ENCODE data around the gene KRTAP22-1. TPM values are rescaled to one million over a fixed set of nuclear protein-coding genes. Genes with fewer than 3 reads are reported as not detected.

Gene KRTAP22-1
- total and polyA plus RNA-seq, 2 of the 8 experiments (the other 6 are each of a cell fraction or from before 2014, with no cell fraction given), result not detected

- no peak for TF ChIP-seq CTBP2 (IDR thresholded peaks at IDR 0.05; ENCODE audit: borderline replicate concordance, insufficient read depth, insufficient read length, low read length)
- TF ChIP-seq JUN (IDR thresholded peaks at IDR 0.05; ENCODE audit: low read depth, low read length), result no peak
- no peak for TF ChIP-seq CHD7 (IDR thresholded peaks at IDR 0.05; ENCODE audit: insufficient replicate concordance, low read length)
- no peak for TF ChIP-seq GABPA (IDR thresholded peaks at IDR 0.05; ENCODE audit: borderline replicate concordance, insufficient read depth, low read length)
- no peak for TF ChIP-seq SIRT6 (IDR thresholded peaks at IDR 0.05; ENCODE audit: low read length)
- TF ChIP-seq NRF1 (IDR thresholded peaks at IDR 0.05; ENCODE audit: low read depth, low read length), result no peak
- TF ChIP-seq KDM4A (IDR thresholded peaks at IDR 0.05; ENCODE audit: low read depth, low read length, severe bottlenecking), result no peak
These were observed 14.3 kb downstream of the KRTAP22-1 start (continued) for GRCh38 chr21:30615199-30615598.

Measured in H1 (cell line).